Cerebellar nuclear complex (tissue), 1 donor: ENCODE measurements around the gene GGA2.

Source experiments
- DNase-seq, 2 experiments: peaks; one replicate each; lab custom pipeline; 2025; lab: John Stamatoyannopoulos, UW

Gene GGA2

GRCh38 chr16:23416816-23417215 is 93.5 kb downstream of the GGA2 start:
- no peak for DNase-seq

- no peak for DNase-seq
These were observed 95.6 kb downstream of the GGA2 start for GRCh38 chr16:23414731-23415130.
